HG03108 (cell line): Measurements from ENCODE around the gene SHC1.

Source experiments
- ATAC-seq: cut with Tn5 transposase; IDR thresholded peaks from one replicate; pipeline ENCODE4 v1.9.1; 2021; ENCODE audit warnings: moderate library complexity; ENCODE audit not compliant: unreplicated experiment

The SHC1 gene

GRCh38 chr1:154940651-154941194 is 29.8 kb downstream of the SHC1 start:
- no peak for ATAC-seq

GRCh38 chr1:154940213-154940560 is 30.4 kb downstream of the SHC1 start:
- no peak for ATAC-seq

GRCh38 chr1:154938604-154939399 is 31.7 kb downstream of the SHC1 start:
- no peak for ATAC-seq

- ATAC-seq = no peak
Measured at GRCh38 chr1:154937988-154938386, 32.6 kb downstream of the SHC1 start.

- ATAC-seq = peak; percentile 51
Measured at GRCh38 chr1:154937085-154937987, 33.2 kb downstream of the SHC1 start.

GRCh38 chr1:154936555-154937084 is 33.9 kb downstream of the SHC1 start, which contains the start of gene PMVK:
PMVK (minus strand) TSS chr1:154936719; CDS start chr1:154936685, 34 bp downstream.
- ATAC-seq = peak; percentile 57

- no peak for ATAC-seq
Measured at GRCh38 chr1:154935749-154936554, 34.6 kb downstream of the SHC1 start.

GRCh38 chr1:154934358-154934948 is 36.1 kb downstream of the SHC1 start:
- ATAC-seq = no peak

- no peak for ATAC-seq
Measured at GRCh38 chr1:154931940-154932487, 38.5 kb downstream of the SHC1 start.

- ATAC-seq = no peak
Measured at GRCh38 chr1:154926201-154926600, 44.3 kb downstream of the SHC1 start.

GRCh38 chr1:154925335-154926170 is 45.0 kb downstream of the SHC1 start:
- no peak for ATAC-seq

GRCh38 chr1:154923695-154924094 is 46.9 kb downstream of the SHC1 start:
- ATAC-seq = no peak

GRCh38 chr1:154913273-154913672 is 57.3 kb downstream of the SHC1 start:
- ATAC-seq = no peak

- ATAC-seq = no peak
Measured at GRCh38 chr1:154912755-154913154, 57.8 kb downstream of the SHC1 start.
